ENCODE data around the gene TBXAS1.

GRCh38 chr7:139915864-139916716 lies 87.0 kb downstream of the TBXAS1 start:
- TF ChIP-seq CTCF (IDR thresholded peaks at IDR 0.05) (no peak), POLR2A (IDR thresholded peaks at IDR 0.05; ENCODE audit: low read depth) (no peak)

All from esophagus muscularis mucosa (tissue), 3 donors.